ENCODE measurements around the gene SDC4.

The SDC4 gene, protein sequence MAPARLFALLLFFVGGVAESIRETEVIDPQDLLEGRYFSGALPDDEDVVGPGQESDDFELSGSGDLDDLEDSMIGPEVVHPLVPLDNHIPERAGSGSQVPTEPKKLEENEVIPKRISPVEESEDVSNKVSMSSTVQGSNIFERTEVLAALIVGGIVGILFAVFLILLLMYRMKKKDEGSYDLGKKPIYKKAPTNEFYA

DNA sequence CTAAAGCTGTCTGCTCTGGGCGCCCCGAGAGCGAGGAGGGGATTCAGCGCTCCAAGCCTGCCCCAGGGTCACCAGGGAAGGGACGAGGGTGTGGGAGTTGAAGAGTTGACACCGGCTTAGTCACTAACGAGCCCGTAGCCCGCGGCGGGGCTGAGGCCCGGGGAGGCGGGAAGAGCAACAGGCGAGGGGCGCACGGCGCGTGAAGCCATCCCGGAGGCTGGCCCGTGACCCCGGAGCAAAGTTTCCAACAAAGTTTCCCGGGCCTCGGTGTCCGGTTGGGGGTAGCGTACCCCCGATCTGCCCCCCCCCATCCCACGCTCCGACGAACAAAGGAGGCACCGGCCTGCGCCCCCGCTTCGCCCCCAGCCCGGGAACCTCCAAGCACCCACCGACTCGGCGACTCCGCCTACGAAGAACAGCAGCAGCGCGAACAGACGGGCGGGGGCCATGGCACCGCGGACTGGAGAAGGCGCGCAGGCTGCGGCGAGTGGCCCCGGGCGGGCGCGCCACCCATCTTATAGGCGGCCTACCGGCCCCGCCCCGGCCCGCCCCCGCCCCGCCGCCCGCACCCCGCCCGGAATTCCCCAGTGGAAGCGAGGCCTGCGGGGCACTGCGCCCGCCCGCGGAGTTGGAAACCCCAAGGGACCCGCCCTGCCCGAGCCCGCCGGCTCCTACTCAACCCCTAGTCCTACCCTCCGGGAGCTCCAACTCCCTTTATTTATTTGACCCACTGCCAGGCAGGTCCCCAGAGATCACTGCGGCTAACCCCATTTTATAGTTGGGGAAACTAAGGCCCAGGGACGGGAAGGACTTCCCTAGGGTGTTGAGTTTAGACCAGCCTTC lies at the start of gene SDC4:
TSS of gene SDC4 (minus strand) at position 489 of the 843 bp plus-strand sequence. CDS start at position 449, 40 bp downstream.
- DNase-seq (ENCODE audit: low spot score) = no peak

DNA sequence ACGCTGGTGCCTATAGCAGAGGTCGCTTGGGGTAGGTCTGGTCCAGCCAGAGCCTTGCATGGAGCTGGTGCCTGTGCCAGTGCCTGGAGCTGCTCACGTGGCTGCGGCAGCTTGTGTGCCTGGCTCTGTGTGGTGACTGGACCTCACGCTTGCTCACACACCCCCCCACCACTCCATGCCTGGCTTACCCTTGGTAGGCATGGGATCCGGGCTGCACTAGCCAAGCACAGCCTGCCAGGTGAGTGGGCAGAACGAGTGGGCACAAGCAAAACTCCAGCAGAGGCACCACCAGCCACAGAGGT lies 46.8 kb upstream of the SDC4 start:
- DNase-seq (ENCODE audit: low spot score) = no peak

DNA sequence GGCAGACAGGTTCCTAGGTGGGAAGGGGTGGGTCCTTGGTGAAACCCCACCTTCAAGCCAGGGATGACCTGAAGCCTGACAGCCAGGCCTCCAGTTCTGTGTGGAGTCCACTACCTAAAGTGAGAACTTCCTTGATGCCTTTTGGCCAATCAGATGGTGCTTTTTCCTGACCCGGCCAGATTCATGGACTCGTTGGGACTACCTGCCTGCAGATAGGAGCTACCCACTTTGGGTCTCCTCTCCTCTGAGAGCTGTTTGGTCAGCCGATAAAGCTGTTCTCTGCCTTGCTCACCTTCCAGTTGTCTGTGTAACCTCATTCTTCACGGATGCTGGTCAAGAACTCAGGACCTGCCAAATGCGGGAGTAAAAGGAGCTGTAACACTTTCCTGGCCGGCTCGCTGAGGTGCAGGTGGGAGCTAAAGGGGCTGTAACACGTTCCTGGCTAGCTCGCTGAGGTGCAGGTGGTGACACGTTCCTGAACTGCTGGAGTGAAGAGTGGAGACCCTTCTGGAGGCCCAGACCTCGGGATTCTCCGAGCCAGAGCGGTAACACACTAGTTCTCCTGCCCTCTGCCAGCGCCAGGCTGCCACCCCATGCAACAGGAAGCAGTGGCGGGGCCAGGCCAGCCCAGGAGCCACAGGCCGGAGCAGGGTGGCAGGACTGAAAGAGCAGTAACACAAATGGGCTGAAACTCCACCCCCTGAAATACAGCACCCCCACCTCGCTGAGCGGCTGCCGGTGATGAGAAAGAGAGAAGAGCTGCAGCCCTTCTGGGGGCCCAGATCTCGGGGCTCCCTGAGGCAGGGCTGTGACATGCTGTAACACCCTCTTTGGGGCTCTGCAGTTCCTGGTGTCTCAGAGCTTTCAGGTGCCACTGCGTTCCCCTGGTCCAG lies 46.2 kb upstream of the SDC4 start:
- DNase-seq (ENCODE audit: low spot score) = no peak

DNA sequence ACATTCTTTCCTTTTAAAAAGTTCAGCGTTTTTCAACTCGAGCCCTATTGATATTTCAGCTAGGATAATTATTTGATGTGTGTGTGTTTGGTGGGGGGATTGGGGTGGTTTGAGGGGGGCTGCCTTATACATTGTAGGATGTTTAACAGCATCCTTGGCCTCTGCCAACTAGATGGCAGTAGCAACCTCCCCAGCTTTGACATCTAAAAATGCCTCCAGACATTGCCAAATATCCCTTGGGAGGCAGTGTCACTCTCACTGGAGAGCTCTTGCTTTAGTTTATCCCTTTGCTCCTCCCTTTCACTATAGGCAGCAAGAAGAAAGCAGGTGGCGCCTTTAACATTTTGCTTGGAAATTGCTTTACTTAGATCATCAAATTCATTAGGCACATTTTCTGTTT lies 44.5 kb upstream of the SDC4 start:
- DNase-seq (ENCODE audit: low spot score) = peak; percentile 76

DNA sequence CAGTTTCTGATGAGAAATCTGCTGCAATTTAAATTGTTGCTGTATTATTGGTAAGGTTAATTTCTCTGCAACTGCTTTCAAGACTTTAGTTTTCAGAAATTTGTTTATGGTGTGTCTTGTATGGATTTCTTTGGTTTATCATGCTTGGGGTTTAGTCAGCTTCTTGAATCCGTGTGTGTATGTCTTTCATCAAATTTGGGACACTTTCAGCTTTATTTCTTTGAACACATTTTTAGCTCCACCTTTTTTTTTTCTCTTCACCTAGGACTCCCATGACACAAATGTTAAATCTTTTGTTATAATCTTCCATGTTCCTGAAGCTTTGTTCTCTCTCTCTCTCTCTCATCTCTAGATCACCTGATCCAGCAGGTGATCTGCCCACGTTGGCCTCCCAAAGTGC lies 43.3 kb upstream of the SDC4 start:
- no peak for DNase-seq (ENCODE audit: low spot score)

DNA sequence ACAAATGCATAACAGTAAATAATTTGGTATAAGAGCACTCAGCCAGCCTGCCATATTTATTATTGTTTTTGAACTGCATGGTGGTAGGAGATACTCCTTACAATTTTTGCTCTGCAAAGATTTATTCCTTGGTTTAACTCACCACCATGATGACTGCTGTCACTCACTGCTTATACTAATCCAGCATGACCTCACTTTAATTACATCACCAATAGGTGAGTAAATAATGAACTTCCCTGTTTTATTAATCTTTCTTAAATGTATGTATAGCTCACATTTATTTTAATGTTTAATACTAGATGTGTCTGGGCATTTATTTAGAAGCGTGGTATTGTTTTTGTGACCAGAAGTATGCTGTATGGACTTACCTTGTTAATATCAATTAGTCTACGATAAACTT lies 42.7 kb upstream of the SDC4 start:
- DNase-seq (ENCODE audit: low spot score) = no peak

DNA sequence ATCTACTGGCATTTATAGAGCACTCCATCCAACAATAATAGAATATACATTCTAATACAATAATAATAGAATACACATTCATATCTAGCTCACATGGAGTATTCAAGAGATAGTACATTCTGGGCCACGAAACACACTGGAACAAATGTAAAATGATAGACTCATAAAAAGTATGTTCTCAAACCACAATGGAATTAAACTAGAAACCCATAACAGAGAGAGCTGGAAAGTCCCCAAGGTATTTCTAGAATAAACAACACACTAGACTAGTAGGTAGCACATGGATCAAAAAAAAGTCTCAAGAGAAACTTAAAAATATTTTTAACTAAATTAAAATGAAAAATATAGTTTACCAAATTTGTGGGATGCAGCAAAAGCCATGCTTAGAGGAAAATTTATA lies 39.0 kb upstream of the SDC4 start:
- no peak for DNase-seq (ENCODE audit: low spot score)

DNA sequence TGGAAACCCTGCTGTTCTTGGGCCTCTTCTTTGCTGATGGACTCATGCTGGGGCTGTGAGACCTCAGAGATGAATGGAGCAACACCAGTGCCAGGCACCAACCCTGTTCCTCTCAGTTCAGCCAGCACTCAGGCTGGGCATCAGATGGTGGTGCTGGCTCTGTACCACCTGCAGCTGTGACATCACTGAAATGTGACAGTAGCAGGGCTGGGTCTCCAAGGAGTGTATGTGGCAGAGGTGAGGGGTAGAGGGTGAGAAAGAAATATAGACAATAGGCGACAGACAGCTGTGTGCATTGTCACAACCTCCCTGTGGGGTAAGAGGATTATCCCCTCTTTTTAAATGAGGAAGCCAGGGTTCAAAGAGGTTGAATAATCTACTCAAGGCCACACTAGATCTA lies 30.0 kb upstream of the SDC4 start, which contains the start of gene TP53TG5:
TSS of gene TP53TG5 (minus strand) at position 135 of the 400 bp plus-strand sequence. CDS start at position 46, 89 bp downstream.
- peak; percentile 90 for DNase-seq (ENCODE audit: low spot score)

DNA sequence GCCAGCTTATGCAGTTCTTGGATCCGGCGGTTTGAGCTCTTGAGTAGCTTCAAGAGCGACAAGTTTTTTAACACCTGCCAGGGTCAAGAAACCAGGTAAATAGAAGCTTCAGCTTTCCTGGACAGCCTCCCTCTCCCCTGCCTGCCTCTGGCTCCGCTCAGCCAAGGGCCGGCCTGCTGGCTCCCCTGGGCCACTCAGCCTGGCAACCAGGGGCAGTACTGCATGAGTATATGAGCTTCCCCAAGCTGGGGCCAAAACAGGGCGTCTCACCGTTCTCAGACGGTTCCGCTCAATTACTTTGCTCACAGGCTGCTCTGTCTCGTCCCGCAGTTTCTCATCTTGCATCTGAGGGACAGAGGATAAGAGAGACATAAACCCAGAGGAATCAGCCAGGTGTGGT lies 29.0 kb upstream of the SDC4 start:
- DNase-seq (ENCODE audit: low spot score) = no peak

DNA sequence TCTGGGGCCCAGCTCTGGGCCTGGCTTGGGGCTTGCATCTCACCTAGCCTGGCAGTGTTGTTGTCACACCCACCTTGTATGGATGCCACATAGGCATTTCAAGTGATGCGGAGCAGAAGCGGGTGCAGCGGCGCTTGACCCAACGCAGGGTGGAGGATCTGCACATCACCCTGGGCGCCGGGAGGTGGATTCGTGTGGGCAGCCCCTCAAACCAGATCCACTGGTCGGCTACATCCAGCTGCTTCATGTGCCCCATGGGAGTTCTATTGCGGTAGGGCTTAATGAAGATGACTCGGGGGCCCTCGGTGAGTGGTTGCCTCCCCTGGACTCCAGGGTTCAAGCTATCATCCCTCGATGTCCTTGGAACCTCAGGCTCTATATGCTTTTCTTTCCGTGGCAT lies 26.7 kb upstream of the SDC4 start:
- no peak for DNase-seq (ENCODE audit: low spot score)

DNA sequence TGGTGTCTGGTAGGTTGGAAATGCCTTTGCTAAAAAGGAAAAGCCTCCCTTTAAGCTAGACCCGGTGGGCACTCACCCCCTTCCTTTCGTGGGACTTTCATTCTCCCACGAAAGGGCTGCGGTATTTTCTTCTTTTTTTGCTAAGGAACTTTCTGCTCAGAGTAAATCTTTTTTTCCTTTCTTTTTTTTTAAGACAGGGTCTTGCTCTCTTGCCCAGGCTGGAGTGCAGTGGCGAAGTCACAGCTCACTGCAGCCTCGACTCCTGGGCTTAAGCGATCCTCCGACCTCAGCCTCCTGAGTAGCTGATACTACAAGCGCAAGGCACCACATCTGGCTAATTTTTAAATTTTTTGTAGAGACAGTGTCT lies 25.9 kb upstream of the SDC4 start:
- no peak for DNase-seq (ENCODE audit: low spot score)

DNA sequence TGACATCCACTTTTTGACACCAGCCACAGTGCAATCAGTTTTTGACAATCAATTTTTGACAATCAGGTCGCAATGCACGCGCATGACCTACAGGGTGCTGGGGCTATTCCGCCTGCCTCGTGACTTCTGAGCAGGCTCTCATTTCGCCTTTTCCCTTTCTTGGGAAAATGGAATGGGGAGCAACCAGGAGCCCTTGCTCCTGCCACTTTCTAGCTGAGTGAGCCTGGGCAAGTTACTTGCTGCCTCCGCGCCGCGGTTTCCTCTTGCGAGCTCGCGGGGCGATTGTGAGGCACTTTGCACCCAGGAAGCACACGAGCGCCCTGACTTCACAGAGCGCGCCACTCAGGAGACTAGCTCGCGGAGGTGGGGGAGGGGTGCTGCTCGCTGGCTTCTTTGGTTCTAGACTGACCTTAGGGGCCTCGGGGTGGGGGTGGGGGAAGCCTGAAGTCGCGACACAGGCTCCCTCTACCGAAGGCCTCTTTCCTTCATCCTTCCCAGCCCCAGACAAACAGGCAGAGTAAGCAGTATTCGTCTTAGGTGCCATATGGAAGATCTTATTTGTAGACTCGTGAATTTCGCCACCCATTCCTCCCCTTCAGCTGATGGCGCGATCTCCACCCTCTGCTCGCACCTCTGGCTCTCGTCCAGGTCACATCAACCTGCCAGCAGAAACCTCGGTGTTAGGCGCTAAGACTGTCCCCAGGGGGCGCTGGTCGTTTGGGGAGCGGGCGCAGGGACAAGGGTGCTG lies 25.3 kb upstream of the SDC4 start:
- peak; percentile 88 for DNase-seq (ENCODE audit: low spot score)

DNA sequence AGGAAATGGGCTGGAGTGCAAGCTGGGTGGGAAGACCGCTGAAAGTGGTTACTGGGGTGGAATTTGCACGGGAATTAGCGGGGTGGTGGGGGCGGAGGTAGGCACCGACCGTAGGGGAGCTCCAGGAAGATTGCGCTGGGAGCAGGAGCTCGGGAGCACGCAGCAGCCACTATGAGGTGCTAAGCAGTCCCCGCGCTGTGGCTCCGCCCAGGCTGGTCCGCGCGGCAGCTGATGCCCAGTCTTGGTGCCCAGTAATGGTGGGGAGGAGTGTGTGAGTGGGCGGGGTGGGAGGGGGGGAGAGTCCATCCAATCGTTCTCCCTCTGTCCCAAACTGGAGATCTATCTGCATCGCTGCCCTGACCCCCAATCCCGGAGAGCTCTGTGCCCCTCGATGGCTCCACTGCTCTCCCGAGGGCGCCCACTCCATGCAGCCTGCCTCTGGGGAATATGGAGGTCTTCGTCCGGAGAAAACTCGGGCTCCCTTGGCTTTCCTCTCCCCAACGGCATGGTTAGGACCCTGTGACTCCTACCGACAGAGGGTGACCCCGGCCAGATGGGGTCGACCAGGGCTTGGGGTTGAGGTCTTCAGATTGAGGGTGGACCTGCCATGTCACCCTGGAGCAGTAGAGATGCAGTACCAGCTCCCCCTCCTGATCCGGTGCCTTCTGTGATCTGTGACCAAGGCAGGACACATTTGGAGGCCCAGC lies 24.6 kb upstream of the SDC4 start:
- DNase-seq (ENCODE audit: low spot score) = peak; percentile 82

DNA sequence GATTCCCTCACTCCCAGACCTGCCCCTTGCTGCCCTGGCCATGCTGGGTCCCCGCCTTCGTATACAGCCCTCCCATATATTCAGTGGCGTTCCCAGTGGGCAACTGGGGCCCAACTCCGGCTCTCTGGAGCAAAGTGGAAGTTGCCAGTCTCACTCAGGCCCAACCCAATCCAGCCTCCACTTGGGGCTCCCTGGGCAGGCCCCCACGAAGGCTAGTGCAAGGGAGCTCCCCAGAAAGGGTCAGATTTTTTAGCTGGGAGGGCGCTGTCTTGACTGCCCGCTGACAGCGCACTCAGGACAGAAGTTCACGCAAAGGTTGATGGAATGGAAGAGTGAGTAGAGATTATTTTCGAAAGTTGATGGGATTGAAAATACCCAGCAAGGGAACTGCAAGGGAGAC lies 24.0 kb upstream of the SDC4 start:
- no peak for DNase-seq (ENCODE audit: low spot score)

DNA sequence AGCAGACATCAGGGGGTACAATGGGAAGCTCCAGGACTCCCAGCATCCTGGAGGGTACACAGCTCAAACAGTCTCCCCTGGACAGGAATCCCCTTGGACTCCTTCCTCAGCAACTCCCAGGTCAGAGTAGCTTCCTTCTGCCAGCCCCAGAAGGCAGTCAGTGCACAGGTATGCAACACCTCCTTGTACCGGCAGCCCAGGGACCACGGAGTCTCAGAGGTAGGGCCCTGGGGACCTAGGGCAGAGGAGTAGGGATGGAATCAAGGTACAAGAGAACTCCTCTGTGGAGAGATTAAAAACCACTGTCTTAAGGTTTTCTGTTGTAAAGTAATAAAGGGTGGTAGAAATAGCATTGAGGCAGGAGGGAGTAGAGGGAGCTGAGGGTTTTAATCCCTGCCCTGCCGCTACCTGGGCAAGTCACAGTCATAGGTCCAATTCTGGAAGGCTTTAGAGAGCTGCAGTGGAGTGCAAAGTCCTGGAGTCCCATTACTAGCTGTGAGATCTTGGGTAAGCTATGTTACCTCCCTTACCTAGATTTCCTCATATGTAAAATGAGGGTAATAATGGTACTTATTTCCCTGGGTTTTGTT lies 22.4 kb upstream of the SDC4 start:
- DNase-seq (ENCODE audit: low spot score) = no peak

DNA sequence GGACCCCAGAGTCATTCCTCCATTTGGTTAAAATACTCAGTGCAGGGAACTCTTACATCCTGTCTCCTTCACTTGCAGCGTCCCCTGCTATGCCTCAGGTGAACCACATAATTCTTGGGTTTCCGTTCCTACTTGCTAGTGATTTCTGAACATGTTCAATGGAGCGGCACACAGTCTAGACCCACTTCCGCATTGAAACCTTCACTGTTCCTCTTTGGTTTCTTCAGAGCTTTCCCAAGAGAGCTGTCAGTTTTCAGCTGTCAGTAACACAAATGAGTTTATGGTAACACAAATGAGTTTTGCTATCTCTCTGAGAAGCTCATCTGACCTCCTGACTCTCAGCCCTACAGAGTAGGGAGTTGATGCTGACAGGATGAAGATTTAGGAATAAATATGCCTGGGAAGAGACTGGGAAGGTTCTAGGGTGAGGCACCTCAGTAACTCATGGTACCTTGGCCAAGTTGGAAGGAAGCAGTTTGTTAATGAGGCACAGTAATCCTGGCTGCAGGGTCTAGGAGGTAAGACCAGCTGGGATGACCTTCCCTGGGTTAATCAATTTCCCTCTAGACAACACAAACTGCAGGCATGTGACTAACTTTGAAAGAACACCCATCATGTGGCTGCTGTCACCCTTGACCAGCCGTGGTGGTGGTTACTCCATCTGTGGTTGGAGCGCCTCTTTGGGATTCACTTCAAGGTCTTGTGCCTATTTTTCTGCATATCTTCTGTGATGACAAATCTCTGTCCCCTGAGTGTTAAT lies 20.2 kb upstream of the SDC4 start:
- no peak for DNase-seq (ENCODE audit: low spot score)

DNA sequence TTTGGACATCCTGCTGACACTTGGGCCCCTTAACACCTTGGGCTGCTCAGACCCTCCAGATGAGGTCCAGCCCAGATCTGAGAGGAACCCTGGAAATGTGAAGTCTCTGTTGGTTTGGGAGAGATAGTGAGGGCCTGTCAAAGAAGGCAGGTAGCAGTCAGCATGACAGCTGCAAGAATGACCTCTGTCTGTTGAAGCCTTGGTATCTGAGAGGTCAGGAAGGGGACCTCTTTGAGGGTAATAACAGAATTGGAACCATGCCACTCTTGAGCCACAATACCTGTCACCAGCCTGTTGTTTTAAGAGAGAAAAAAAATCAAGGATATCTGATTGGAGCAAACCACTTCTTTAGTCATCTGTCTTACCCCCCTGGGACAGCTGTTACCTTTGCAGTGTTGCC lies 18.9 kb upstream of the SDC4 start:
- DNase-seq (ENCODE audit: low spot score) = no peak

DNA sequence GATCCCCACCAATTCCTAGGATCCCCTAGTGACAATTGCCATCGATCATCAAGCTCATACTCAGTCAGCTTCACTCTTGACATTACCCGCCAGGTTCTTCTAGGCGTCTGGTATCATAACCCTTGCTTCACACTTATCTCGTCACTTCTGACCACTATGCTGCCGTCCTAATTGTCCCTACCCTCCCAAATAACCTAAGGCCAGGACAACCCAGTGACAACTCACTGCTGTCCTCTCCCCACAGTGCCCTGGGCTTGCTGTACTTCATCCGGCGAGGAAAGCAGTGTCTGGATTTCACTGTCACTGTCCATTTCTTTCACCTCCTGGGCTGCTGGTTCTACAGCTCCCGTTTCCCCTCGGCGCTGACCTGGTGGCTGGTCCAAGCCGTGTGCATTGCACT lies 18.4 kb upstream of the SDC4 start:
- no peak for DNase-seq (ENCODE audit: low spot score)

DNA sequence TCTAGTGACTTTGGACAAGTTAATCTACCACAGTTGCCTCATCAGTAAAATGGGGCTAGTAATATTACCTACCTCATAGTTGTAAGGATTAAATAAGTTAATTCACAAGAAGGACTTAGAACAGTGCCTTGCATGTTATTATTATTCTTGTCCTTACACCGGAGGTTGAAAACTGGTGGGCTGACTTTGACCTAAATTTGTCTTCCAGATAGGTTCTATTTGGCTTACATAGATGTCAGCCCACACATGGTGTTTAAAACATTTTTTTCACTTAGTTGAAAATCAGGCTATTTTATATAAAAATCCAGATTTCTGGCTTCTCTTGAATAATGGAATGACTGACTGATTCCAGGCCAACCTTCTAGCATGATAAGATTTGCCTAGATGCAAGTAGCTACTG lies 18.0 kb upstream of the SDC4 start:
- DNase-seq (ENCODE audit: low spot score) = no peak

DNA sequence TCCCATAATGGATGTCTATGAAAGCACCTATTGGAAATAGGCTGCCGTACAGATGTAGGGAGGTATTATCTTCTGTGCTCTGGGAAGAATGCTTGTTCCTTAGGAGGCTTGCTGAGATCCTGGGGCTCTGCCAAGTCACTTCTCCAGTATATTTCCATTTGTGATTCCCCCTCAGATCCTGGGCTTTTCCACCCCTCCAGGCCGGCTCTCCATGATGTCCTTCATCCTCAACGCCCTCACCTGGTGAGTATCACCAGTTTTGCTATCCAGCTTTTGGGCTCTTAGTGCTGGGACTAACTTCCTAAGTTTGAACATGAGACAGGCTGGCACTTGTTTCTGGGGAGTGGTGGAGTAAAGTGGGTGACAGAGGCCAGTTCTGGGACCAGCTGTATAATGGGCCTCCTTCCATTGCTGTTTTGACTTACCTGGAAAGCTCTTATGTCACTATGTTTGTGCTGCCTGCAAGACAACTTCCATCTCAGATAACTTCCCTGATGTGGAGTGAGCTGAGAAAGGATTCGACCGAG lies 17.3 kb upstream of the SDC4 start:
- no peak for DNase-seq (ENCODE audit: low spot score)
